ENCODE results near the gene ARHGEF10L.

ARHGEF10L gene

GRCh38 chr1:17665950-17666720 is 126.6 kb downstream of the ARHGEF10L start:
- TF ChIP-seq CTCF (conservative IDR thresholded peaks at IDR 0.05): no peak
- no peak for TF ChIP-seq ZFX (IDR thresholded peaks at IDR 0.05)
- no peak overlapping the region for H3K27ac ChIP-seq

GRCh38 chr1:17667641-17668040 is 128.1 kb downstream of the ARHGEF10L start:
- no peak overlapping the region for H3K27ac ChIP-seq
- TF ChIP-seq ZFX (IDR thresholded peaks at IDR 0.05) (no peak), CTCF (conservative IDR thresholded peaks at IDR 0.05) (no peak)

GRCh38 chr1:17668195-17668594 is 128.7 kb downstream of the ARHGEF10L start:
- TF ChIP-seq CTCF (conservative IDR thresholded peaks at IDR 0.05): no peak
- no peak for TF ChIP-seq ZFX (IDR thresholded peaks at IDR 0.05)
- no peak overlapping the region for H3K27ac ChIP-seq

- TF ChIP-seq CTCF (conservative IDR thresholded peaks at IDR 0.05) (no peak), ZFX (IDR thresholded peaks at IDR 0.05) (no peak)
- H3K27ac ChIP-seq: no peak overlapping the region
Observed at GRCh38 chr1:17668624-17669175, 129.2 kb downstream of the ARHGEF10L start.

GRCh38 chr1:17669305-17669704 is 129.8 kb downstream of the ARHGEF10L start:
- H3K27ac ChIP-seq: no peak overlapping the region
- TF ChIP-seq CTCF (conservative IDR thresholded peaks at IDR 0.05) (no peak), ZFX (IDR thresholded peaks at IDR 0.05) (no peak)

GRCh38 chr1:17669866-17670451 is 130.5 kb downstream of the ARHGEF10L start:
- TF ChIP-seq ZFX (IDR thresholded peaks at IDR 0.05): no peak
- no peak for TF ChIP-seq CTCF (conservative IDR thresholded peaks at IDR 0.05)
- no peak overlapping the region for H3K27ac ChIP-seq

- no peak for TF ChIP-seq CTCF (conservative IDR thresholded peaks at IDR 0.05)
- TF ChIP-seq ZFX (IDR thresholded peaks at IDR 0.05): no peak
- H3K27ac ChIP-seq: no peak overlapping the region
Observed at GRCh38 chr1:17670587-17671313, 131.3 kb downstream of the ARHGEF10L start.

All from C4-2B (cell line).